HG03139 (cell line): Measurements from ENCODE around the gene TMEM45B.

Experiments
- ATAC-seq: cut with Tn5 transposase; IDR thresholded peaks from one replicate; pipeline ENCODE4 v1.9.1; 2021; ENCODE audit not compliant: unreplicated experiment

The TMEM45B gene

DNA sequence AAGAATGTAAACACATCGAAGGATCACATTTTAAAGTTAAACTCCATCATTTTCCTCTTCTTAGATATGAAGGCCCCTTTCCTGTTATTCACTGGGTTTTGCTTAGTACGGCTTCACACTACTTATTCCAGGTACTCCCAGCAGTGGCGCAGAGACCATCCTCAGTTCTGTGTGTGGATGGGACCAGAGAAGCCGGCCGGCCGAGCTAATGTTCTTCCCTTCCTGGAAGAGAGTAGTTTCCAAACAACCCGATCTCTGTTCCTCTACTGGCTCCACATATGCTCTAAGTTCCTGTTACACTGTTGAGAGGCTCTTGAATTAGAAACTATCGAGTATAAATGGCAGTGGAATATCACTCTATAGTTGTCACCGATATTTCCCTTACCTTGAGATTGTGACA is 80.4 kb downstream of the TMEM45B start:
- no peak for ATAC-seq

DNA sequence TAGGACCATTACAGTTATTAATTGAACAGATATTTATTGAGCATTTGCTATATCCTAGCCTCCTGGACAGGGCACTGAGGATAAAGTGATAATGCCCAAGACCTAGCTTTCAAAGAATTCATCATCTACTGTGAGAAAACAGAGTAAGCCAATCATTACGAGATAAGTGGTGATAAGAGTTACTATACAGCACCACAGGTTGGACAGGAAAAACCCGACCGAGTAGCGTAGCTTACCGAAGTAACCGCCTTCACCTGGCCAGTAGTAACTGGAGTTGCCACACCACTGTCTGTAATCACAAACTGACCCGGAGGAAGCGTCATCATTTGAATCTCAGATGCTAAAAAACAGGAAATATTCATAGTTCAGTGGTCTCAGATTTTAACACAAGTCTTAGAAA is 89.8 kb downstream of the TMEM45B start:
- ATAC-seq = no peak
